ENCODE measurements around the gene CCDC187.
A peak's percentile ranks its signal among the peaks of the same experiment; 100 is the strongest.

The CCDC187 gene

DNA sequence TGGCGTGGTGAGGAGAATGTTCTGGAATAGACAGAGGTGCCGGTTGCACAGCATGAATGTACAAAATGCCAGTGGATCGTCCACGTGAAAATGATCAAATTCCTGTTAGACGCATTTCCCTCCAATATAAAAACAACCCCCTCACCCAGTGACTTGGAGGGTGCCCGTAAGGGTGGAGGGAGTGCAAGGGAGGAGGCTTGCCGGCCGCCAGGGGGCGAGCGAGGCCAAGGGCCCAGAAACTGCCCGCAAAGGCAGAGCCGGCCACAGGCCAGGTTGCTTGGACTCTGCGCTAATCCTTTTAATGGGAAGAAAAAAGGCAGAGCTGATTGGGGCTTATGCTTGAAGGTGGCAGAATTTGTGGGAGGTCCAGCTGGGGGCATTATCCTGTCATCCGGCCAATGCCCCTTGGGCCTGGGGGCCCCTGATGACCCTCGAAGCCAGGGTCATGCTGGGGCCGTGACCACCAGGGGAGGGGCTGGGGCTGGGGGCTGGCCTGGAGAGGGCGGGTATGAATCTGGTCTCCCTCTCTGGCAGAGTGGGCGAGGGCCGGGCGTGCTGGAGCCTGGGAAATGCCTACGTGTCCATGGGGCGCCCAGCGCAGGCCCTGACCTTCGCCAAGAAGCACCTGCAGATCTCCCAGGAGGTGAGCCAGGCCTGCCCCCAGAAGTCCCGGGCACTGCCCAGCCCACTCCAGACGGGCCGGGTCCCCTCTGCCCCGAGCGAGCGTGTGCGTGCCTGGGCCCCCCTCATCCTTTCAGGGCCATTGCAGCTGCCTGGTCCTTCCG is 35.5 kb upstream of the CCDC187 start:
- ATAC-seq (no peak), DNase-seq (peak; percentile 54)

- ATAC-seq: no peak
These were observed 34.6 kb upstream of the CCDC187 start for GRCh38 chr9:136338511-136338910.

GRCh38 chr9:136337416-136338395 is 33.8 kb upstream of the CCDC187 start:
- no peak for DNase-seq
- no peak for ATAC-seq

More at GRCh38 chr9:136338511-136338910, 34.6 kb upstream of the CCDC187 start:
- DNase-seq: no peak

GRCh38 chr9:136336881-136337280 is 33.0 kb upstream of the CCDC187 start:
- ATAC-seq (no peak), DNase-seq (no peak)

GRCh38 chr9:136336156-136336870 is 32.4 kb upstream of the CCDC187 start:
- no peak for ATAC-seq
- no peak for DNase-seq

GRCh38 chr9:136335296-136336155 is 31.6 kb upstream of the CCDC187 start:
- ATAC-seq (no peak), DNase-seq (no peak)

DNA sequence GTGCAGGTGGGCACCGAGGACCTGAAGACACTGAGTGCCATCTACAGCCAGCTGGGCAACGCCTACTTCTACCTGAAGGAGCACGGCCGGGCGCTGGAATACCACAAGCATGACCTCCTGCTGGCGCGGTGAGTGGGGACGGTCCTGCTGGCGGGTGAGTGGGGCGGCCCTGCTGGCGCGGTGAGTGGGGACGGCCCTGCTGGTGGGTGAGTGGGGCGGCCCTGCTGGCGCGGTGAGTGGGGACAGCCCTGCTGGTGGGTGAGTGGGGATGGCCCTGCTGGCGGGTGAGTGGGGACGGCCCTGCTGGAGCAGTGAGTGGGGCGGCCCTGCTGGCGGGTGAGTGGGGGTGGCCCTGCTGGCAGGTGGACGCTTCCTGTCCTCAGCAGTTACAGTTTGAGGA is 30.6 kb upstream of the CCDC187 start:
- DNase-seq (no peak), ATAC-seq (no peak)

- ATAC-seq (no peak), DNase-seq (no peak)
These were observed 29.6 kb upstream of the CCDC187 start for GRCh38 chr9:136333486-136333885.

- DNase-seq (no peak), ATAC-seq (no peak)
These were observed 29.2 kb upstream of the CCDC187 start for GRCh38 chr9:136333045-136333444.

- DNase-seq: no peak
- ATAC-seq: no peak
These were observed 28.6 kb upstream of the CCDC187 start for GRCh38 chr9:136332482-136332983.

- no peak for DNase-seq
- ATAC-seq: no peak
These were observed 27.9 kb upstream of the CCDC187 start for GRCh38 chr9:136331556-136332481.

DNA sequence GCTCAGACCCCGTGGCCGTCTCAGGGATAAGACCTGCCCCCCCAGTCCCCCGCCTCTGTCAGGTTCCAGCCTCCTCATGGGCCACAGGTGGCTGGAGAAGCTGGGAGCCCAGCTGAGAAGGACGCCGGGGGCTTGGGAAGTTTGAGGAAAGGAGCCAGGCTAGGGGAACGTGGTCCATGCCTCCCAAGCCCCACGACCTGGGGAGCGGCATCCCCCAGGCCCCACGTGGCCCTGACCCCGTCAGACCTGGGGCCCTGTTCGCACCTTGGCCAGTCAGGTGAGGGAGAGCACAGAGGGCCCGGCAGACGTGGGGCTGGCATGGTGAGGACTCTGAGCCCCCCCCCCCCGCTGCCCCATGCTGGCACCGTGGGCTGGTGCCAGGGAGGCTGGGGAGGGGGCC is 27.1 kb upstream of the CCDC187 start:
- ATAC-seq (no peak), DNase-seq (no peak)

GRCh38 chr9:136330406-136330990 is 26.6 kb upstream of the CCDC187 start:
- no peak for DNase-seq
- no peak for ATAC-seq

GRCh38 chr9:136329636-136330405 is 25.9 kb upstream of the CCDC187 start:
- no peak for DNase-seq
- ATAC-seq: no peak

- no peak for ATAC-seq
- no peak for DNase-seq
These were observed 25.3 kb upstream of the CCDC187 start for GRCh38 chr9:136329211-136329627.

- DNase-seq (no peak), ATAC-seq (no peak)
These were observed 24.7 kb upstream of the CCDC187 start for GRCh38 chr9:136328622-136329041.

DNA sequence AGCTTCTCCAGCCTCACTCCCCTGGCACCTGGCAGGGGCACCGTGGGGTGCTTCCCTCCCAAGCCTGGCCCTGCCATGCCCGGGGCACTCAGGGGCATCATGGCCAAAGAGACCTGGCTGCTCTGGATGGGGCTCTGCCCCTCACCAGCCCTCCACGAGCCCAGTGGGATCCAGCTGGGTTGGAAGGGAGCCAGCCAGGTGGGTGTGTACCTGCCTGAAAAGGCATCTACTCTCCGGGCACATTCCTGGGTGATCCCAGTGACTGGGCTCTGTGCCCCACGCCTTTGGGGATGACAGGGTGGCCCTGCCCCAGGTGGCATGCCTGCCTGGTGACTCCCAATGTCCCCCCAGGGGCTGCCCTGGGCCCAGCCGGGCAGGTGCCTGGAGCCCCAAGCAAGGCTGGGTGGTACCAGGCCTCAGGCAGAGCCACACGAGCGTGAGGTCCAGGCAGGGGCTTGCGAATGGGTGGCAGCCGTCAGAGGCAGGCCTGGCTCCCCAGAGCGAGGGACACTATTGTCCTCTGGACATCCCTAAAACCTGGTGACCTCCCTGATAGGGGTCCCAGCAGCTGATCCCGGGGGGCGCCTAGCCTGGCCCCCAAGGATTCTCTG is 24.2 kb upstream of the CCDC187 start:
- no peak for ATAC-seq
- no peak for DNase-seq

- ATAC-seq (peak; percentile 24), DNase-seq (peak; percentile 43)
These were observed 23.5 kb upstream of the CCDC187 start, which contains the start of gene GPSM1 for GRCh38 chr9:136327304-136327974. Gene GPSM1, plus strand, starts transcription at chr9:136327539. Its CDS starts 157 bp downstream, at chr9:136327696.

Data from stimulated activated naive CD8-positive, alpha-beta T cell treated with anti-CD3 and anti-CD28 coated beads, Interleukin-15, Interleukin-2, amounts not matched to agents 100 U/mL and 50 U/mL, for 24 hours (primary cell).